GF-D8 (cell line): ENCODE data around the gene SLC12A6.
"Not testable (repeated sequence)": the region's sequence is repeated elsewhere in the genome, so short reads cannot be mapped to it uniquely, and the experiment has no call there.

Experiments
- DNase-seq: peaks from one replicate; lab custom pipeline; 2025; lab: John Stamatoyannopoulos, UW

SLC12A6 gene

GRCh38 chr15:34337557-34338306 lies at the start of gene SLC12A6:
Gene SLC12A6, minus strand, starts transcription at chr15:34337781. Its CDS starts 1,101 bp downstream, at chr15:34336680.
- DNase-seq = peak; percentile 54

GRCh38 chr15:34381829-34382521 lies 44.4 kb upstream of the SLC12A6 start:
- not testable (repeated sequence) for DNase-seq

GRCh38 chr15:34380491-34380890 lies 42.9 kb upstream of the SLC12A6 start:
- not testable (repeated sequence) for DNase-seq

DNA sequence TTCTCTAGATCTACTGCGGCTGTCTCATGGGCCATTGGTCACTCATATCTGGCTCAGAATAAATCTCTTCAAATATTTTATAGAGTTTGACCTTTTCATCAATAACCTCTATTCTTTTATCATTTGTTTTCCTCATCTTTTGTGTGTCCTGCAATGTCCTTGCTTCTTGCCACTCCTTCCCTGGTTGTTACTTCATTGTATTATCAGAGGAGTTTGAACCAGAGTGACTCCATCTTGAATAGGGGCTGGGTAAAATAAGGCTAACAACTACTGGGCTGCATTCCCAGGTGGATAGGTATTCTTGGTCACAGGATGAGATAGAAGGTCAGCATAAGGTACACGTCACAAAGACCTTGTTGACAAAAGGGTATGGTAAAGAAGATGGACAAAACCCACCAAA lies 39.3 kb upstream of the SLC12A6 start:
- no peak for DNase-seq

- not testable (repeated sequence) for DNase-seq
Observed at GRCh38 chr15:34375541-34375940, 38.0 kb upstream of the SLC12A6 start.

DNA sequence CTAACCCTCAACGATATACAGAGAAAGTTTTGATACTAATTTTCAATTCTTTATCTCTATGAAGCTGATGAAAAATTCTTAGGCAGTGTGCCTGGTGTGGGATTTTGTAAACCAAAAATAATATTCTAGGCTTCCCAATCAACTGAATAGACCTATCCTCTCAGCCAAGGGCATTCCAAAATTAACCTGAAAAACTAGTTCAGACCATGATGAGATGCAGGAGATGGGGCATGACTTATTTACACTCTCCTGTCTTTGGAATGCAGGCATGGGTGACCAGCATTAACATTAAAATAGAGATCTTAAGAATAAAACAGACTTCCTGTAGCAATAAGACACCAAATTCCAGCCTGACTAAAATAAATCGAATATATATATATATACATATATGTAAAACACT lies 37.2 kb upstream of the SLC12A6 start:
- no peak for DNase-seq

DNA sequence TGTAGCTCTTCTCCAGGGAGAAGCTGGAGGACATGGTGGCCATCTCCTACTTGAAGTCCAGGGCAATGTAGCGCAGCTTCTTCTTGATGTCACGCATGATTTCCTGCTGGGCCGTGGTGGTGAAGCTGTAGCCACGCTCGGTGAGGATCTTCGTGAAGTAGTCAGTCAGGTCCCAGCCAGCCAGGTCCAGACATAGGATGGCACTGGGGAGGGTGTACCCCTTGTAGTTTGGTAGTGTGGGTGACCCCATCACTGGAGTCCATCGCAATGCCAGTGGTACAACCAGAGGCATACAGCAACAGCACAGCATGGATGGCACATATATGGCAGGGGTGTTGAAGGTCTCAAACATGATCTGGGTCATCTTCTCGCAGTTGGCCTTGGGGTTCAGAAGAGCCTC lies 36.4 kb upstream of the SLC12A6 start:
- no peak for DNase-seq

DNA sequence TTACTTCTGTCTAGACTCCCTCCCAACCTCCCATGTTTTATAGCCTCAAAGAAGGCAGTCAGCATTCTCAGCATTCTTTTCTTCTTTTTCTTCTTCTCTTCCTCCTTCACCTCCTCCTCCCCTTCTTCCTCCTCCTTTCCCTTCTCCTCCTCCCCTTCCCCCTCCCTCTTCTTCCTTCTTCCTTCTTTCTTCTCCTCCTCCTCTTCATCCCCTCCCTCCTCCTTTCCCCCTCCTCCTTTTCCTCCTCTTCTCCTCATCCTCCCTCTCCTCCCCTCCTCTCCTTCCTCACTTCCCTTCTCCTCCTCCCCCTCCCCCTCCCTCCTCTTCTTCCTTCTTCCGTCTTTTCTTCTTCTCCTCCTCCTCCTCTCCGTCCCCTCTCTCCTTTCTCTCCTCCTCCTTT lies 33.1 kb upstream of the SLC12A6 start:
- DNase-seq = no peak

DNA sequence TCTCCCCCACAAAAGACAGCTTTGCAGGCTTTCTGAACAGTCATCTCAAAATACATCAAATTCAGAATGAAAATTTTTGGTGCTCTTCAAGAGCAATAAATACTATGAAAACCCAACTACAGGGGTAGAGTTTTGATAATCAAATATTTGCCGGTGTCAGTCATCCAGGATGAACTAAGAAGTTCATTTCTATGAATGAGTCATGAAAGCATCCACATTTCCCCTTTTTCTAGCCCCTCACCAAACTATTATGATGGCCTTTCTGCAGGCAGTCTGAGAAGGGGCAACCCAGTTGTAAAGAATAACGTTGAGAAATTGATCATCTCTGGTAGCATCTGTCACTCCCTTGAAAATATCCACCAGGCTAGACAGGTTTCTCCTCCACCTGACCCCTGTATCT lies 32.5 kb upstream of the SLC12A6 start:
- DNase-seq = no peak

DNA sequence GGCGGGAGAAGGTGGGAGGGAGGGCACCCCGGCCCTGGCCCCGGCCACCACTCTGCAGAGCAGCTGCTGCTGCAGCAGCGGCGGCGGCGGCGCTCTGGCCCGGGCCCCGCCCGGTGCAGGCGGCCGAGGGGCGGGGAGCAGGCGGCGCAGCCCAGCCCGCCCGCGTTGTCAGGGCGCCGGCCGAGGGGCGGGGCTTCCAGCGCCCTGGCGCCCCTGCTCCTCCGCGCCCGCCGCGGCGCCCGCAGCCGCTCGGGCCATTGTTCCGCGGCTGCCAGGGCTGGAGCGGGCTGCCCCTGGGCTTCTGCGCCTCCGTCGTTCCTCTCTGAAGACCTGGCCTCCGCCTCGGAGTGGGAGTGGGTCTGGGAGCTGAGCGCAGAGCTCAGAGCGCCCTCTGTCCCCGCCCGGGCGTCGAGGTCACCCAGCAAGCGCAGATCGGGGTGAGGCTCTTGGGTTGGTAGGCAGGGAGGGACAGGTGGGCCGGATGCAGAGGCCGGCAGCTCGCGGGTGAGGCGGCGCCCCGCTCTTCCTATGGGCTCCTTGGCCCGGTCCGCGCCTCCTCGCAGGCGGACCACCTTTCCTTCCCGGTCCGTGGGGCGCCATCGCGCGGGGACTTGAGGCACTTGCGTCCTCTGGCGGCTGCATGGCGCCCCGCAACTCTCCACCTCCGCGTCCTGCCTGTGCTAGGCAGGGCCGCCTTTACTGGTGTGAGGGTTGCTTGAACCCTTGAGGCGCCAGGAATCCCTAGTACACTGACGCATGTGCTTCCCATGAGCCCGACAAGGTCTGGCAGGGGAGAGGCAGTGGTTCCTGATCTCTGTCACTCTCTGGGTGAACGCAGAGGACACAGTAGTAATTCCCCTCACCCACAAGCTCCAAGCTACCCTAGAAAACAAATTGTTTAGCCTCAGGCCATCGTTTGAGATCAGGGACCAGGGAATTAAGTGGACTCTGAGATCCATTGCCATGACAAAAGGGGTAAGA lies 29.8 kb upstream of the SLC12A6 start, which contains the start of gene LPCAT4:
Gene LPCAT4, minus strand, starts transcription at position 96 of the 981 bp plus-strand sequence. CDS start 96 bp downstream, outside the sequence.
- peak; percentile 42 for DNase-seq

GRCh38 chr15:34366271-34367065 lies 28.9 kb upstream of the SLC12A6 start:
- DNase-seq = no peak

- DNase-seq = no peak
Observed at GRCh38 chr15:34365836-34366235, 28.3 kb upstream of the SLC12A6 start.

GRCh38 chr15:34365091-34365825 lies 27.7 kb upstream of the SLC12A6 start:
- no peak for DNase-seq

GRCh38 chr15:34364041-34364440 lies 26.5 kb upstream of the SLC12A6 start:
- no peak for DNase-seq

- DNase-seq = no peak
Observed at GRCh38 chr15:34362047-34362773, 24.6 kb upstream of the SLC12A6 start.

- DNase-seq = no peak
Observed at GRCh38 chr15:34361278-34361677, 23.7 kb upstream of the SLC12A6 start.

GRCh38 chr15:34360298-34360697 lies 22.7 kb upstream of the SLC12A6 start:
- no peak for DNase-seq

DNA sequence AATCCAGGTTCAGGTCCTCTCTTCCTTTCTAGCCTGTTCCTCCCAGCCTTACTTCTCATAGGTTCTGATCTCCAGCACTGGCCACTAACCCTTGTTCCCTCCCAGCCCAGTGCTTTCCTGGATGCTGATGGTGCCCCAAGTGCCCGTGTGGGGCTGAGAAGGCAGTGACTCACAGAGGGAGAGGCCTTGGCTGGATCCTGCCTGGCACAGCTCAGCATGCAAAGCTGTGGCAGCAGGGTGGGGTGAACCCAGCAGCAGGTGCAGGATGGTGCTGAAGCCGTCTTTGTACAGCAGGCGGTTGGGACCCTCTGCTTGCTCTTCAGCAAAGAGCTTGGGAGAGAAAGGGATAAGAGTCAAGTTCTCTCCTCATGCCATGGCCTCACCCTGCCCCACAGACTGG lies 21.8 kb upstream of the SLC12A6 start:
- no peak for DNase-seq

DNA sequence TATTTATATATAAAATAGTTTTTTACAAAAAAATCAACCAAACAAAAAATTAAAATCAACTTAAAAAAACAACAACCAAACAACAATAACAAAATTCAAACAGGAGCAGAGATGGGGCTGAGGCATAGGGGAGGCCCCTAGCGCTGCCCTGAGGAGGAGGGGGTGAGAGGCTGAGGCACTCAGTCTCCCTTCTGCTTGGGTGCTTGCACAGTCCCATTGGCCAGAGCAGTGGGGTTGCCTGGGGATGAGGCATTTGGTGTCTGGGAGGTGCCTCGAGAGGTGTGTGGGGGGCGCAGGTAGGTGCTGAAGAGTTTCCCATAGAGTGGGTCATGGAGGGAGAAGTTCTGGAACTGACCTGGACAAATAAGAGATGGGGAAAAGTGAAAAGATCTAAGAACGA lies 21.4 kb upstream of the SLC12A6 start:
- DNase-seq = no peak

DNA sequence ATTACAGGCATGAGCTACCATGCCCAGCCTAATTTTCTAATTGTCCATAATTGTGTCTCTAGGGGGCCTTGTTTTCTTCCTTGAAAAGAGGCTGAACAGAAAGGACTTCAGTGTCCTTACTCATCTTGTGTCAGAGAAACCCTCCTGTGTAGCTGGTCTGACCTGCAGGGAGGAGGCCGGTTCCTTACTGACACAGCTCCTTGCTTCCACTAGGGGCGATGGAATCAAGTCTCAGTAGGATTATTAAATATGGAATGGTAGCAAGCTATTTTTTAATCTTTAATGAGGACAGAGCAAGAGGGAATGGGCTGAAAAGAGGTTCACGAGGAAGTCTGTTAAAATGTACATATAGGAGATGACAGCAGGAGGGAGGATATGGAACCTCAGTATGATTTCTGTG lies 20.8 kb upstream of the SLC12A6 start:
- DNase-seq = no peak
